Activated naive CD4-positive, alpha-beta T cell treated with anti-CD3 and anti-CD28 coated beads, Interleukin-2, amount 10 ng/mL, durations not matched to agents 7 days and 5 days (primary cell): ENCODE measurements around the gene PLEKHN1.
"Not testable (repeated sequence)": the region's sequence is repeated elsewhere in the genome, so short reads cannot be mapped to it uniquely, and the experiment has no call there.

Source experiments
- CTCF ChIA-PET: fragments of 350-600 bp; sonication (Branson Sonifier 250); formaldehyde crosslinking; loops from one replicate; lab custom pipeline; 2021; ENCODE audit warnings: antibody characterized with exemption; lab: Charles Lee
- DNase-seq: peaks from one replicate; pipeline ENCODE4 v3.0.0-alpha.2; 2020
- H3K27ac Mint-ChIP-seq: one replicate; pipeline ENCODE4 v1.8.0; 2021; ENCODE audit warnings: mild to moderate bottlenecking, moderate library complexity, mixed read lengths
- H3K27me3 Mint-ChIP-seq: one replicate; pipeline ENCODE4 v1.8.0; 2021; ENCODE audit warnings: mild to moderate bottlenecking, mixed read lengths
- H3K36me3 Mint-ChIP-seq: one replicate; pipeline ENCODE4 v1.8.0; 2021; ENCODE audit warnings: mixed read lengths
- H3K4me1 Mint-ChIP-seq: one replicate; pipeline ENCODE4 v1.8.0; 2021; ENCODE audit warnings: mixed read lengths
- H3K4me3 Mint-ChIP-seq: one replicate; pipeline ENCODE4 v1.8.0; 2021; ENCODE audit warnings: mild to moderate bottlenecking, moderate library complexity, mixed read lengths
- H3K9me3 Mint-ChIP-seq: one replicate; pipeline ENCODE4 v1.8.0; 2021; ENCODE audit warnings: mixed read lengths

Gene PLEKHN1

GRCh38 chr1:1012736-1013104, 46.4 kb downstream of the PLEKHN1 start:
- CTCF ChIA-PET: interaction anchor here (2.1 to 2.9 kb wide), 3 partner anchors 11 to 51 kb away, joined by 8 to 17 read pairs (median 12); no protein-coding TSS in a partner anchor
- Mint-ChIP-seq H3K4me3 (peak overlapping the region; percentile 86), H3K27ac (peak overlapping the region; percentile 95), H3K4me1 (peaks cover 40% of the 10 kb centered on the region), H3K27me3 (peaks cover 15% of the 10 kb centered on the region), H3K36me3 (peaks cover 22% of the 10 kb centered on the region)
- not testable (repeated sequence) for DNase-seq, H3K9me3 Mint-ChIP-seq

- CTCF ChIA-PET: interaction anchor here (0.6 to 2.9 kb wide), 7 partner anchors 10 to 359 kb away, joined by 3 to 17 read pairs (median 8); no protein-coding TSS in a partner anchor
- peak; percentile 95 for DNase-seq
- Mint-ChIP-seq H3K4me3 (peak within 1 kb of the TSS; percentile 86), H3K36me3 (peaks cover 22% of the 10 kb centered on the region), H3K27me3 (peaks cover 11% of the 10 kb centered on the region), H3K4me1 (peaks cover 42% of the 10 kb centered on the region), H3K9me3 (no peaks in the 10 kb centered on the region), H3K27ac (peak within 1 kb of the TSS; percentile 95)
Measured at GRCh38 chr1:1013105-1013921, 47.0 kb downstream of the PLEKHN1 start, which contains the start of gene ISG15. ISG15 (plus strand) TSS chr1:1013497; CDS start chr1:1013574, 77 bp downstream.

DNA sequence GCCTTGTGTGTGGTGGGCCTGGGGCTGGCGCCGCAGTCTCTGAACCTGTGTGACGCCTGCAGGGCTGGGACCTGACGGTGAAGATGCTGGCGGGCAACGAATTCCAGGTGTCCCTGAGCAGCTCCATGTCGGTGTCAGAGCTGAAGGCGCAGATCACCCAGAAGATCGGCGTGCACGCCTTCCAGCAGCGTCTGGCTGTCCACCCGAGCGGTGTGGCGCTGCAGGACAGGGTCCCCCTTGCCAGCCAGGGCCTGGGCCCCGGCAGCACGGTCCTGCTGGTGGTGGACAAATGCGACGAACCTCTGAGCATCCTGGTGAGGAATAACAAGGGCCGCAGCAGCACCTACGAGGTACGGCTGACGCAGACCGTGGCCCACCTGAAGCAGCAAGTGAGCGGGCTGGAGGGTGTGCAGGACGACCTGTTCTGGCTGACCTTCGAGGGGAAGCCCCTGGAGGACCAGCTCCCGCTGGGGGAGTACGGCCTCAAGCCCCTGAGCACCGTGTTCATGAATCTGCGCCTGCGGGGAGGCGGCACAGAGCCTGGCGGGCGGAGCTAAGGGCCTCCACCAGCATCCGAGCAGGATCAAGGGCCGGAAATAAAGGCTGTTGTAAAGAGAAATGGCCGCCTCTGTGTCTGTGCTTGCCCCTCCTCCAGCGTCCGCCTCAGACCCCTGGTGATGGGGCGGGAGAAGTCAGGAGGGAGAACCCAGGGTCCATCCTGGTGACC, 47.8 kb downstream of the PLEKHN1 start:
- Mint-ChIP-seq H3K9me3 (no peaks in the 10 kb centered on the region), H3K4me3 (peak overlapping the region; percentile 86), H3K4me1 (peaks cover 44% of the 10 kb centered on the region), H3K36me3 (peaks cover 22% of the 10 kb centered on the region), H3K27ac (peak overlapping the region; percentile 95), H3K27me3 (peaks cover 8% of the 10 kb centered on the region)
- CTCF ChIA-PET: interaction anchor here (0.6 to 2.9 kb wide), 7 partner anchors 11 to 358 kb away, joined by 3 to 17 read pairs (median 8); no protein-coding TSS in a partner anchor
- peak; percentile 52 for DNase-seq

- Mint-ChIP-seq H3K36me3 (peaks cover 22% of the 10 kb centered on the region), H3K27ac (peak overlapping the region; percentile 95), H3K9me3 (no peaks in the 10 kb centered on the region), H3K4me3 (peak overlapping the region; percentile 86), H3K27me3 (peaks cover under 1% of the 10 kb centered on the region), H3K4me1 (peaks cover 45% of the 10 kb centered on the region)
- peak; percentile 35 for DNase-seq
- CTCF ChIA-PET: interaction anchor here (2.3 to 2.9 kb wide), 3 partner anchors 13 to 31 kb away, joined by 8 to 17 read pairs (median 12); no protein-coding TSS in a partner anchor
Measured at GRCh38 chr1:1014799-1015681, 48.8 kb downstream of the PLEKHN1 start.

DNA sequence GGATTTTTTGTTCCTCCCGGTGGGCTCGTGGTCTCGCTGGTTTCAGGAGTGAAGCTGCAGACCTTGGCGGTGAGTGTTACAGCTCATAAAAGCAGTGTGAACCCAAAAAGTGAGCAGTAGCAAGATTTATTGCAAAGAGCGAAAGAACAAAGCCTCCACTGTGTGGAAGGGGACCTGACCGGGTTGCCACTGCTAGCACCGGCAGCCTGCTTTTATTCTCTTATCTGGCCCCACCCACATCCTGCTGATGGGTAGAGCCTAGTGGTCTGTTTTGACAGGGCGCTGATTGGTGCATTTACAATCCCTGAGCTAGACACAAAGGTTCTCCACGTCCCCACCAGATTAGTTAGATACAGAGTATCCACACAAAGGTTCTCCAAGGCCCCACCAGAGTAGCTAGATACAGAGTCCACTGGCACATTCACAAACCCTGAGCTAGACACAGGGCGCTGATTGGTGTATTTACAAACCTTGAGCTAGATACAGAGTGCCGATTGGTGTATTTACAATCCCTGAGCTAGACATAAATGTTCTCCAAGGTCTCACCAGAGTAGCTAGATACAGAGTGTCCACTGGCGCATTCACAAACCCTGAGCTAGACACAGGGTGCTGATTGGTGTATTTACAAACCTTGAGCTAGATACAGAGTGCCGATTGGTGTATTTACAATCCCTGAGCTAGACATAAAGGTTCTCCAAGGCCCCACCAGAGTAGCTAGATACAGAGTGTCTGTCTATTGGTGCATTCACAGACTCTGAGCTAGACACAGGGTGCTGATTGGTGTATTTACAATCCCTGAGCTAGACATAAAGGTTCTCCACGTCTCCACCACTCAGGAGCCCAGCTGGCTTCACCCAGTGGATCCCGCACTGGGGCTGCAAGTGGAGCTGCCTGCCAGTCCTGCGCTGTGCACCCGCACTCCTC, 51.4 kb downstream of the PLEKHN1 start:
- Mint-ChIP-seq H3K4me1 (peaks cover 45% of the 10 kb centered on the region), H3K4me3 (peak overlapping the region; percentile 2), H3K27ac (peak overlapping the region; percentile 53), H3K36me3 (peaks cover 22% of the 10 kb centered on the region), H3K27me3 (peaks cover 26% of the 10 kb centered on the region)
- CTCF ChIA-PET: interaction anchor here (0.8 to 3.1 kb wide), 6 partner anchors 15 to 289 kb away, joined by 3 to 12 read pairs (median 3); no protein-coding TSS in a partner anchor
- DNase-seq: peak; percentile 42
- not testable (repeated sequence) for H3K9me3 Mint-ChIP-seq

GRCh38 chr1:1018321-1018685, 52.0 kb downstream of the PLEKHN1 start:
- not testable (repeated sequence) for DNase-seq, H3K27ac Mint-ChIP-seq, H3K9me3 Mint-ChIP-seq, H3K4me3 Mint-ChIP-seq
- H3K27me3 Mint-ChIP-seq: peaks cover 33% of the 10 kb centered on the region
- peaks cover 44% of the 10 kb centered on the region for H3K4me1 Mint-ChIP-seq
- CTCF ChIA-PET: interaction anchor here (1.1 to 3.1 kb wide), 5 partner anchors 16 to 42 kb away, joined by 3 to 12 read pairs (median 5); no protein-coding TSS in a partner anchor
- peaks cover 18% of the 10 kb centered on the region for H3K36me3 Mint-ChIP-seq

- H3K36me3 Mint-ChIP-seq: peaks cover 8% of the 10 kb centered on the region
- H3K27me3 Mint-ChIP-seq: peaks cover 37% of the 10 kb centered on the region
- H3K27ac Mint-ChIP-seq: peak overlapping the region; percentile 69
- H3K4me3 Mint-ChIP-seq: peak overlapping the region; percentile 68
- CTCF ChIA-PET: interaction anchor here (0.7 to 3.1 kb wide), 6 partner anchors 18 to 45 kb away, joined by 3 to 12 read pairs (median 4); no protein-coding TSS in a partner anchor
- H3K9me3 Mint-ChIP-seq: no peaks in the 10 kb centered on the region
- H3K4me1 Mint-ChIP-seq: peaks cover 35% of the 10 kb centered on the region
- DNase-seq: peak; percentile 85
Measured at GRCh38 chr1:1019122-1019999, 53.1 kb downstream of the PLEKHN1 start.

- Mint-ChIP-seq H3K9me3 (no peaks in the 10 kb centered on the region), H3K36me3 (peaks cover 7% of the 10 kb centered on the region), H3K27ac (peak within 1 kb of the TSS; percentile 69), H3K4me1 (peaks cover 28% of the 10 kb centered on the region), H3K4me3 (peak within 1 kb of the TSS; percentile 68), H3K27me3 (peaks cover 37% of the 10 kb centered on the region)
- DNase-seq: peak; percentile 61
- CTCF ChIA-PET: interaction anchor here (1.1 kb wide), 1 partner anchor 20 kb away, joined by 3 read pairs; no protein-coding TSS in a partner anchor
Measured at GRCh38 chr1:1020000-1020404, 53.7 kb downstream of the PLEKHN1 start, which contains the start of gene AGRN. AGRN (plus strand) TSS chr1:1020120; CDS start chr1:1020173, 53 bp downstream.

DNA sequence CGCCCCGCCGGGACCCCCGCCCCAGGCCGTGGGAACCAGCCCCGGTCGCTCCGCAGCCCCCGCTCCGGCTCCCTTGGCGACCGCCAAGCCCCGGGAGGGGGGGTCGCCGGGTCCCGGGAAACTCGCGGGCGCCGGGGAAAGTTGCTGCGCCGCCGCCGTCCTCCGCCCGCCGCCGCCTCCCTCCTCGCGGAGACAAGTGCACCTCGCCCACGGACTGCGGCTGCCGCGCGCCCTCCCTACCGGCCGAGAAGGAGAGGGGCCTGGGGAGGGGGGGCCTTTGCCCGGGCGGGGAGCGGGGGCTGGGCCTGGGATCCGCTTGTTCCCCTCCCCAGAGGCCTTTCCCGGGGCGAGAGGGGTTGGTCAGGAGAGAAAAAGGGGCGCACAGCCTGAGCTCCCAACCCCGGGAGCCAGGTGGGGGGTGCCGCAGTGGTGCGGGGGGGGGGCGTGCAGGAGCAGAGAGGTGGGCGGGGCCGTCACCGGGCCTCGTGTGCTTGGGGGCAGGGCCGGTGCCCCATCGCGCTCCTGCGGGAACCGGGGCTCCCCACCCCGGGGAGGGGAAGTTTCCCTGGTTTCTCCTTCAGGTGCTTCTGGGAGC, 54.2 kb downstream of the PLEKHN1 start:
- peak; percentile 50 for DNase-seq
- H3K27me3 Mint-ChIP-seq: peaks cover 37% of the 10 kb centered on the region
- H3K4me1 Mint-ChIP-seq: peaks cover 25% of the 10 kb centered on the region
- H3K27ac Mint-ChIP-seq: no peak overlapping the region
- peaks cover 7% of the 10 kb centered on the region for H3K36me3 Mint-ChIP-seq
- CTCF ChIA-PET: no interaction called here
- no peaks in the 10 kb centered on the region for H3K9me3 Mint-ChIP-seq
- peak overlapping the region; percentile 41 for H3K4me3 Mint-ChIP-seq

DNA sequence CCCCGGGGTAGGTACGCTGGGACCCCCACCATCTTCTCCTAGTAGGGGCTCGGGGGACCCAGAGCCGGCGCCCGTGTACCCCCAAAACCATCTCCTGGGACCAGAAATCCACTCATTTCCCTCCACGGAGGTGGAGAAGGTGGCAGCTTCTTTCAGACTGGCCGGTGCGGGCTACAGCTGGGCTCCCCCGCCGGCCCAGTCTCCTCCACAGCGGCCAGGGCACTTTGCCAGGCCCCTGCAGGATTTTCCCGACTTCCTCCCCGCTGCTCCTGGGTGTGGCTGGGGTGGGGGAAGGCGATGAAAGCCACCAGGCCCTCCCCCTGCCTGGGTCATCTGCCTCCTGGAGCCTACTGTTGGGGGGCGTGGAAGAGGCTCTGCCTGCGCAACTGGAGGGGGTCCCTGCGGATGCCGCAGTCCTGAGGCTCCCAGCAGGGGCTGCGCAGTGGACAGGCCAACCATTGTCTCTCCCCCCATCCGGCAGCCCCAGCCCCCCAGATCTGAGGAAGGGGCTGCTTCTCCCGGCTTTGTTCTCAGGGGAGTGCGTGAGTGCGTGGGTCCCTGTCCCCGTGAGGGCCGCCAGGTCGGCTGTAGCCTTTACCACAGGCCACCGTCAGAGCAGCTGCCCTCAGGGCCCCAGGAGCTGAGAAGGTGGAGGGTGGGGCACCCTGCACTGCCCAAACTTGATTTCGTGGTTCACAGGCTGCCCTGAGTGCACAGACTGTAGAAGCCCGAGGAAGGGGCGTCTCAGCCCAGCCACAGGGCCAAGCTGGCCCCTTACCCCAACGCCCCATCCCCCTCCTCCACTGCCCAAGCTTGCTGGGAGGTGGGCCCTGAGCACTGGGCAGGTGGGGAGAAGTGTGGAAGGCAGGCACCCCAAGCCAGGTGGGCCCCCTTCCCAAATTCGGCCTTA, 55.0 kb downstream of the PLEKHN1 start:
- peak overlapping the region; percentile 41 for H3K4me3 Mint-ChIP-seq
- peaks cover 25% of the 10 kb centered on the region for H3K4me1 Mint-ChIP-seq
- H3K9me3 Mint-ChIP-seq: no peaks in the 10 kb centered on the region
- no peak for DNase-seq
- CTCF ChIA-PET: interaction anchor here (0.8 kb wide), 1 partner anchor 19 kb away, joined by 3 read pairs; no protein-coding TSS in a partner anchor
- H3K27ac Mint-ChIP-seq: no peak overlapping the region
- H3K27me3 Mint-ChIP-seq: peaks cover 44% of the 10 kb centered on the region
- peaks cover 7% of the 10 kb centered on the region for H3K36me3 Mint-ChIP-seq
